Keratinocyte (primary cell): ENCODE data around the gene ENTPD5. TPM values are rescaled to one million over a fixed set of nuclear protein-coding genes. Genes with fewer than 3 reads are reported as not detected.

Source experiments
- DNase-seq: peaks from one replicate; pipeline ENCODE4 v3.0.0-alpha.2; 2011; ENCODE audit warnings: low read depth, missing footprints, low spot score
- FAIRE-seq: peaks from 2 replicates; lab custom pipeline; 2011; peaks lifted over from hg19 to GRCh38; lab: Jason Lieb, UNC
- H2AFZ ChIP-seq: 2 replicates; pipeline ENCODE4 v1.6.0; 2012; ENCODE audit warnings: low read length, control low read depth, inconsistent platforms; ENCODE audit not compliant: control insufficient read depth
- H3K27ac ChIP-seq: 2 replicates; pipeline ENCODE4 v1.5.1; 2011; ENCODE audit warnings: low read length; ENCODE audit not compliant: control insufficient read depth, insufficient read depth
- H3K27me3 ChIP-seq: 3 replicates; pipeline ENCODE4 v1.6.0; 2011; ENCODE audit warnings: low read length; ENCODE audit not compliant: control insufficient read depth, insufficient read depth; ENCODE audit errors: extremely low read depth
- H3K36me3 ChIP-seq, 2 experiments: 2 replicates in 1 of 2; 3 replicates in 1 of 2; pipeline ENCODE4 v1.5.1; 2011; ENCODE audit warnings: low read length in 2 of 2, mild to moderate bottlenecking in 1 of 2; ENCODE audit not compliant: control insufficient read depth in 2 of 2, insufficient read depth in 2 of 2; ENCODE audit errors: extremely low read depth in 1 of 2
- H3K4me1 ChIP-seq: 3 replicates; pipeline ENCODE4 v1.5.1; 2011; ENCODE audit warnings: low read length; ENCODE audit not compliant: control insufficient read depth, insufficient read depth; ENCODE audit errors: extremely low read depth
- H3K4me2 ChIP-seq: 3 replicates; pipeline ENCODE4 v1.6.0; 2011; ENCODE audit warnings: low read depth, low read length; ENCODE audit not compliant: control insufficient read depth, insufficient read depth; ENCODE audit errors: extremely low read depth
- H3K4me3 ChIP-seq, 3 experiments: fragments of 200-600 bp in 1 of 3; sonication (generic) in 1 of 3; 2 replicates in 2 of 3; 3 replicates in 1 of 3; pipeline ENCODE4 v1.5.1; 2011 to 2016; ENCODE audit warnings: low read length in 3 of 3, mild to moderate bottlenecking in 3 of 3, control low read depth in 2 of 3, inconsistent platforms in 1 of 3, low read depth in 1 of 3, mixed read lengths in 1 of 3, mixed run types in 1 of 3, moderate library complexity in 1 of 3; ENCODE audit not compliant: control insufficient read depth in 2 of 3, insufficient read depth in 2 of 3; ENCODE audit errors: extremely low read depth in 1 of 3
- H3K79me2 ChIP-seq: 2 replicates; pipeline ENCODE4 v1.6.0; 2012; ENCODE audit warnings: low read length; ENCODE audit not compliant: control insufficient read depth, insufficient read depth
- H3K9ac ChIP-seq: 3 replicates; pipeline ENCODE4 v1.6.0; 2011; ENCODE audit warnings: low read length; ENCODE audit not compliant: control insufficient read depth, insufficient read depth; ENCODE audit errors: extremely low read depth
- H3K9me1 ChIP-seq: 3 replicates; pipeline ENCODE4 v1.6.0; 2011; ENCODE audit warnings: low read length; ENCODE audit not compliant: control insufficient read depth, insufficient read depth; ENCODE audit errors: extremely low read depth
- H3K9me3 ChIP-seq: 2 replicates; pipeline ENCODE4 v1.5.1; 2012; ENCODE audit warnings: low read depth, low read length; ENCODE audit not compliant: control insufficient read depth
- H4K20me1 ChIP-seq: 3 replicates; pipeline ENCODE4 v1.6.0; 2011; ENCODE audit warnings: low read length; ENCODE audit not compliant: control insufficient read depth, insufficient read depth; ENCODE audit errors: extremely low read depth
- EZH2 ChIP-seq: IDR thresholded peaks from one replicate; pipeline ENCODE4 v1.6.1; 2012; ENCODE audit warnings: inconsistent platforms, mild to moderate bottlenecking, low read length, moderate library complexity
- dilution Hi-C: fragments of 300-500 bp; cut with MboI; formaldehyde crosslinking; loops from one replicate; pipeline ENCODE4 v1.7.0; 2020; ENCODE audit warnings: low sequenced_read_pairs; ENCODE audit not compliant: extremely low pct_ligation_motif_present
- polyA plus RNA-seq, 5 experiments: library from polyadenylated mRNA; depleted of rRNA in 3 of 5; stranded (reverse) in 3 of 5; stranded (forward) in 1 of 5; unstranded in 1 of 5; fragments of >200 nt; gene quantifications; 1 replicate in 1 of 5; 2 replicates in 3 of 5; 3 replicates in 1 of 5; pipeline versions ENCODE4 v1.2.1 to v1.2.3, GENCODE V29; 2011 to 2012; ENCODE audit warnings: missing spikeins in 2 of 5, low read depth in 1 of 5, low replicate concordance in 1 of 5
- TF ChIP-seq, protein P1 (sequence below), 3 experiments: IDR thresholded peaks in 1 of 3; conservative IDR thresholded peaks in 1 of 3; optimal IDR thresholded peaks in 1 of 3; 2 replicates in 2 of 3; 3 replicates in 1 of 3; pipeline versions ENCODE3 to v1.5.1; 2011; ENCODE audit warnings: low read length in 3 of 3, mild to moderate bottlenecking in 3 of 3, moderate library complexity in 2 of 3, control low read depth in 1 of 3, inconsistent platforms in 1 of 3; ENCODE audit not compliant: insufficient read depth in 2 of 3; ENCODE audit errors: extremely low read depth in 1 of 3

ENTPD5 gene
- polyA plus RNA-seq, 1 donor (not counting 4 experiments of a cell fraction or from before 2014, with no cell fraction given): 10.5 TPM

DNA sequence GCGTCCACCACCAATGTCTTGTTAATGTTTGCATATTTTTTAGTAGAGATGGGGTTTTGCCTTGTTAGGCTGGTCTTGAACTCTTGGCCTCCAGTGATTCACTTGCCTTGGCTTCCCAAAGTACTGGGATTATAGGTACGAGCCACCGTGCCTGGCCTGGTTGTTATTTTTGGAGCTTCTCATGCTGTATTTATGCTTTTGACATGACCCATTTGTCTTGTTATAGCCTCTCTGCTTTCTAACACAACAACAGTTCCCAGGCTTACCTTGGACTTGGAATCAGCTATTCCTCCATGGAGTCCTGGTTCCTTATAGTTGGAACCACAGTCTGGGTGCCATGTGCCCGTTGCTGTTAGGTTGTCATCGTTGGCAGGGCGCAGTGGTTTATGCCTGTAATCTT, 102.8 kb downstream of the ENTPD5 start:
- H3K4me1 ChIP-seq: peaks cover 2% of the 10 kb centered on the region
- no peak overlapping the region for H2AFZ ChIP-seq
- H3K79me2 ChIP-seq: peaks cover 24% of the 10 kb centered on the region
- H4K20me1 ChIP-seq: peaks cover 7% of the 10 kb centered on the region
- no peak overlapping the region for H3K9ac ChIP-seq
- peaks cover 21 to 25% of the 10 kb centered on the region in 2 experiments for H3K36me3 ChIP-seq
- DNase-seq (no peak), FAIRE-seq (no peak)
- TF ChIP-seq, protein P1, sequence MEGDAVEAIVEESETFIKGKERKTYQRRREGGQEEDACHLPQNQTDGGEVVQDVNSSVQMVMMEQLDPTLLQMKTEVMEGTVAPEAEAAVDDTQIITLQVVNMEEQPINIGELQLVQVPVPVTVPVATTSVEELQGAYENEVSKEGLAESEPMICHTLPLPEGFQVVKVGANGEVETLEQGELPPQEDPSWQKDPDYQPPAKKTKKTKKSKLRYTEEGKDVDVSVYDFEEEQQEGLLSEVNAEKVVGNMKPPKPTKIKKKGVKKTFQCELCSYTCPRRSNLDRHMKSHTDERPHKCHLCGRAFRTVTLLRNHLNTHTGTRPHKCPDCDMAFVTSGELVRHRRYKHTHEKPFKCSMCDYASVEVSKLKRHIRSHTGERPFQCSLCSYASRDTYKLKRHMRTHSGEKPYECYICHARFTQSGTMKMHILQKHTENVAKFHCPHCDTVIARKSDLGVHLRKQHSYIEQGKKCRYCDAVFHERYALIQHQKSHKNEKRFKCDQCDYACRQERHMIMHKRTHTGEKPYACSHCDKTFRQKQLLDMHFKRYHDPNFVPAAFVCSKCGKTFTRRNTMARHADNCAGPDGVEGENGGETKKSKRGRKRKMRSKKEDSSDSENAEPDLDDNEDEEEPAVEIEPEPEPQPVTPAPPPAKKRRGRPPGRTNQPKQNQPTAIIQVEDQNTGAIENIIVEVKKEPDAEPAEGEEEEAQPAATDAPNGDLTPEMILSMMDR (optimal IDR thresholded peaks at IDR 0.05 in 1 of 3, IDR thresholded peaks at IDR 0.05 in 1 of 3, conservative IDR thresholded peaks at IDR 0.05 in 1 of 3; ENCODE audit: extremely low read depth in 1 of 3, insufficient read depth in 2 of 3, low read length in 3 of 3): no peak
- TF ChIP-seq EZH2: no peak
- no peak overlapping the region for H3K4me3 ChIP-seq
- H3K9me1 ChIP-seq: peaks cover 2% of the 10 kb centered on the region
- dilution Hi-C loops: no loop called here
- no peaks in the 10 kb centered on the region for H3K9me3 ChIP-seq
- H3K27ac ChIP-seq: no peak overlapping the region
- H3K27me3 ChIP-seq: no peaks in the 10 kb centered on the region
- H3K4me2 ChIP-seq: no peak overlapping the region

DNA sequence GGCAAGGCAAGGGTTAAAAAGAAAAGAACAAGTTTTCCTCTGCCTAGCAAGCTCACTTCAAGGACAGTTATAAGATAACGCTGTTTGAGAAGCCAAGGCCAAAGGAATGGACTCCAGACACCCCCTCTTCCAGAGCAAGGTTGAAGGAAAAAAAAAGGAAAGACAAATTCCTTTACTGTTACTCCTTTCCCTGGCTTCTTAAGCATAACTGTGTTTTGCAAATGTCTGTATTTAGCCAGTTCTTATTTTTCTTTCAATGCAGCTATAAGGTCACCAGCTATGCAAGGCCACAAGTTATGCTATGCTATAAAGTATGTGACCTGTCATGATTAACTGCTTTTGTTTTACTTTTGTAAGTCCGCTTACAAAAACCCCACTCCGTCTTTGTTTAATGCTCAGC, 105.8 kb downstream of the ENTPD5 start:
- TF ChIP-seq EZH2: no peak
- TF ChIP-seq, protein P1 (optimal IDR thresholded peaks at IDR 0.05 in 1 of 3, IDR thresholded peaks at IDR 0.05 in 1 of 3, conservative IDR thresholded peaks at IDR 0.05 in 1 of 3; ENCODE audit: extremely low read depth in 1 of 3, insufficient read depth in 2 of 3, low read length in 3 of 3): no peak
- no peak overlapping the region for H3K4me3 ChIP-seq
- no peaks in the 10 kb centered on the region for H3K9me3 ChIP-seq
- H2AFZ ChIP-seq: no peak overlapping the region
- H3K27me3 ChIP-seq: no peaks in the 10 kb centered on the region
- H3K27ac ChIP-seq: no peak overlapping the region
- FAIRE-seq (no peak), DNase-seq (no peak)
- peaks cover 2% of the 10 kb centered on the region for H3K9me1 ChIP-seq
- peaks cover 24 to 30% of the 10 kb centered on the region in 2 experiments for H3K36me3 ChIP-seq
- H4K20me1 ChIP-seq: peaks cover 3% of the 10 kb centered on the region
- H3K4me2 ChIP-seq: no peak overlapping the region
- dilution Hi-C loops: no loop called here
- H3K9ac ChIP-seq: no peak overlapping the region
- H3K79me2 ChIP-seq: peaks cover 30% of the 10 kb centered on the region
- peaks cover 2% of the 10 kb centered on the region for H3K4me1 ChIP-seq
